Activated naive CD8-positive, alpha-beta T cell treated with anti-CD3 and anti-CD28 coated beads, Interleukin-2, amount 50 U/mL, for 16 hours (primary cell): ENCODE data around the gene NQO1.
"Not testable (repeated sequence)": the region's sequence is repeated elsewhere in the genome, so short reads cannot be mapped to it uniquely, and the experiment has no call there.

ENCODE experiments used
- DNase-seq: peaks from one replicate; pipeline ENCODE4 v3.0.0-alpha.2; 2020; ENCODE audit warnings: low read depth, low spot score

The NQO1 gene

DNA sequence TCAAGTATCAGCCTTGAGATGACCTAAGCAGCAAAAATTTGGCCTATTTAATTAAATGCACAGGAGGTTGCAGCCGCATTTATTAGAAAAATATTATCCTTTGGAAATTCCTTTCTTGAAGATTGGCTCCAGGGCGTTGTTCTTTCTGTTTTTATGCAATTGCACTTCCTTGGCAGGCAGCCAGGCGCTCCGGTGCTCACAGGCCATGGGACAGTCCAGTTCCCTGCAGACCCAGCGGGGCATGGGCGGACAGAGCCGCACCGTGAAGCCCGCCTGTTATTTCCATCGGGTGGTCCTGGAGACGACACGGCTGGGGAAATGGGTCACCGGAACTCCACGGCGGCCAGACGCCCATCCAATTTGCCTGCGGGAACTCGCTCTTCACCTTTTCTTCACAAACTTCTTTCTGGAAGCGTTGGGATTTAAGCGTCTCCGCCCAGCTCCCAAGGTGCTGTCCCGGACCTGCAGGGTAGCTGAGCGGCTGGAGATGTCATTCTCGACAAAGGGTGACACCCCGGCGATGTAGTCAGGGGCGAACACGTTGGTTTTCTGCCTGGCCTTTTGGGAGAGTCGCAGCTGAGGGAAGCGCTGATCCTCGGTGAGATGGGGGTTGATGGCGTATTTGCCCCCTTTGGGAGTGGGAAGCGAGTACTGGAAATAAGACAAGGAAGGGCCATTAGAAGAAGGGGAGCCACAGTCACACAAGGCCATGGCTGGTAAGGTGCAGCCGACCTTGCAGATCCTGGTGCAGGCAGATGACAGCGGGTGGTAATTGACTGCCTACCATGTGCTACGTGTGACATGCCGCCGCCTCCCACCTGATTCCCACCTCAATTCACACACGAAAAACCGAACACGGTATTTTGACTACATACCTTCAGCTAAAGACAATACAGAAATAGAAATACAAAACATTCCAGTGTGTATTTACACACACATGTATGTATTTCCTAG is 15.9 kb upstream of the NQO1 start:
- no peak for DNase-seq

DNA sequence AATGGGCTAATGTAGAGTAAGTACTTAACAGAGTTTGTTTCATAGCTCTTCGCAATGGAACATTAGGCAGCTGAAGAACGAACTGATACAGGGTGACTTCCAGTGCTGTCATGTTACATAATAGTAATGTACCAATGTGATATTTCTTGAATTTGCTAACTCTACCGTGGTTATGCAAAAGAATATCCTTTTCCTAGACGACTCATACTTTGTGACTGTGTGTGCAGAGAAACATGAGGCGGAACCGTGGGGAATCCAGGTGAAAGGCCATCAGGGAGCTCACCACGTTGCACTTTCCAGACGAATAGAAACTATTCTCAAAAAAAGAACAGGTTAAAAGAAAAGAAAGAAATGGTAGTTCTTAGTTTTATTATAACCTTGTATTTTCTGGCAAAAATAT is 15.2 kb upstream of the NQO1 start:
- no peak for DNase-seq

DNA sequence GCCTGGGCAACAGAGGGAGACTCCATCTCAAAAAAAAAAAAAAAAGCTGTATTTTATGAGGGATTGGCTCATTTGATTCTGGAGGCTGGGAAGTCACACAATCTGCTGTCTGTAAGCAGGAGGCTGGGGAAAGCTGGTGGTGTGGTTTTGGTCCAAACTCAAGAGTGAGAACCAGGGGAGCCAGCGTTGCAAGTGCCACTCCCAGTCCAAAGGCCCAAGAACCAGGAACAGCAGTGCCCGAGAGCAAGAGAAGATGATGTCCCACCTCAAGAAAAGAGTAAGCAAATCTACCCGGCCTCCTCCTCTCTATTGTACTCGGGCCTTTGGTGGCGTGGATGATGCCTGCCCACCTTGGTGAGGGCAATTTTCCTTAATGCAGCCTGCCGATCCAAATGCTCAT is 5.7 kb upstream of the NQO1 start:
- DNase-seq: no peak

DNA sequence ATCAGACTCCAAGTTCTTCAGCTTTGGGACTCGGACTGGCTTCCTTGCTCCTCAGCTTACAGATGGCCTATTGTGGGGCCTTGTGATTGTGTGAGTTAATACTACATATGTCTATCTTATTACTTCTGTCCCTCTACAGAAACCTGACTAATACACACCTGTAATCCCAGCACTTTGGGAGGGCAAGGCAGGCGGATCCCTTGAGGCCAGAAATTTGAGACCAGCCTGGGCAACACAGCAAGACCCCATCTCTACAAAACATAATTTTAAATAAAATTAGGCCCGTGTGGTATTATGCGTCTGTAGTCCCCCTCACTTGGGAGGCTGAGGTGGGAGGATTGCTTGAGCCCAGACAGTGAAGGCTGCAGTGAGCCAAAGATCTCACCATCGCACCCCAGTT is 4.9 kb upstream of the NQO1 start:
- not testable (repeated sequence) for DNase-seq

DNA sequence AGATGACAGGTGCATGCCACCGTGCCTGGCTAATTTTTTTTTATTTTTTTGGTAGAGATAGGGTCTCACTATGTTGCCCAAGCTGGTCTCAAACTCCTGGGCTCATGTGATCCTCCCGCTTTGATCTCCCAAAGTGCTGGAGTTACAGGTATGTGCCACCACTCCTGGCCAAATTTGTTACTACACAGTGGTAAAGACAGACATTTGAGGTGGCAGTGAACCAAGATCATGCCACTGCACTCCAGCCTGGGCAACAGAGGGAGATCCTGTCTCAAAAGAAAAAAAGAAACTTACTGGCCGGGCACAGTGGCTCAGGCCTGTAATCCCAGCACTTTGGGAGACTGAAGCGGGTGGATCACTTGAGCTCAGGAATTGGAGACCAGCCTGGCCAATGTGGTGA is 2.7 kb upstream of the NQO1 start:
- DNase-seq: not testable (repeated sequence)

DNA sequence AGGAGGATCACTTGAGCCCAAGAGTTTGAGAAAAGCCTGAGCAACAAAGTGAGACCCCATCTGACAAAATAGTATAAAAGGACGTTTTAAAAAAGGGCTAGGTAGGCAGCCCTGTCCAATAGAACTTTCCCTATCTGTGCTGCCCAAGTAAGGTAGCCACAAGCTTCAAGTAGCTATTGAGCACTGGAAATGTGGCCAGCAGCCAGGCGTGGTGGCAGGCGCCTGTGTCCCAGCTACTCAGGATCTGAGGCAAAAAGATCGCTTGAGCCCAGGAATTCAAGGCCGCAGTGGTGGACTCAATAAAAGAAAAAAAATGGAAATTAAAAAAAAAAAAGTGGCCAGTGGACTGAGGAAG is 1.5 kb upstream of the NQO1 start:
- DNase-seq: no peak

DNA sequence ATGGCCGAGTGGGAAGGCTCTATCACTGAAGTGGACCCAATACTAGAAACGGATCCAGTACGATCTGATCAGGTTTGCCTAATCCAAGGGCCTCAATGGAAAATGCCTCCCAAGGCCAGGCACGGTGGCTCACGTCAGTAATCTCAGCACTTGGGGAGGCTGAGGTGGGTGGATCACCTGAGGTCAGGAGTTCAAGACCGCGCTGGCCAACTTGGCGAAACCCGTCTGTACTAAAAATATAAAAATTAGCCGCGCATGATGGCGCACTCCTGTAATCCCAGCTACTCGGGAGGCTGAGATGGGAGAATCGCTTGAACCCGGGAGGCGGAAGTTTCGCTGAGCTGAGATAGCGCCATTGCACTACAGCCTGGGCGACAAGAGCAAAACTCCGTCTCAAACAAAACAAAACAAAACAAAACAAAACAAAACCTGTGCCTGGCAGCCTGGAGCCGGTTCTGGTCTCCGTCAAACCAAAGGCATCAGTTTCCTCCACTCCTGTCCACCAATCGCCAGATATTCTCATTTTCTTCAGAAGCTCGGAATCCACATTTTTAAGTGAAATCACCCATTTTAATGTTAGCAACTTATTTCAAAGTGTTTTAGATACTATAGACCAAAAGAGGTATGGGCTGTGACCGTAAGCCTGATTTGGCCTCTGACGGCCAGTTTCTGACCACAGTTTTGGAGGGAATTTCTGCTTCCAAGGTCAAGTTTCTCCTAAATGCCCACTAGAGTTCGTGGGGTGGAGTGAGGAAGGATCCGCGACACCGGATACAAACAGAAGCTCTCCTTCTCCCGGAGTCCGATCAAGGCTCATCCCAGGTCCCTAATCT is 664 bp downstream of the NQO1 start:
- no peak for DNase-seq

DNA sequence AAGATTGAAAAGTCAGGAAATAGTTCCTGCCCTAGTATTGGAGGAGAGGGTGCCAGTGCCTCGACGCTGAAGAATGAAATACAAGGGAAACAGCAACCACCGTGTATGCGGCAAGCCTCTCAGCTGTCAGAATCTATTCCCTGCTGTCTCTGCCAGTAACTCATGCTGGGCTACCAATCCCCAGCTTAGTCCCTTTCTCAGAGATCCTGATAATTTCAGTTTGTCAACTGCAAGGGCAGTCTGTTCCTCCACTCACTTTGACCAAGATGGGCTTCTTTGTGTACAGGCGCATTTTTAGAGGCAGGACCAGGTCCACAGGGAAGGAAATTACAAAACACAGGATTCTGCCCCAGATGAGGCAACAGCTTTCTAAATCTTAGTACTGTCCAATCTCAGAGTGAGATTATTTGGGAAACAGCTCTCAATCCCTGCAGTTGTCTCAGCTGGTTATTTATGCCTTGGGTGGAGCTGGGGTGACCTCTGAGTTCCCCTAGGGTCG is 1.3 kb downstream of the NQO1 start:
- no peak for DNase-seq

DNA sequence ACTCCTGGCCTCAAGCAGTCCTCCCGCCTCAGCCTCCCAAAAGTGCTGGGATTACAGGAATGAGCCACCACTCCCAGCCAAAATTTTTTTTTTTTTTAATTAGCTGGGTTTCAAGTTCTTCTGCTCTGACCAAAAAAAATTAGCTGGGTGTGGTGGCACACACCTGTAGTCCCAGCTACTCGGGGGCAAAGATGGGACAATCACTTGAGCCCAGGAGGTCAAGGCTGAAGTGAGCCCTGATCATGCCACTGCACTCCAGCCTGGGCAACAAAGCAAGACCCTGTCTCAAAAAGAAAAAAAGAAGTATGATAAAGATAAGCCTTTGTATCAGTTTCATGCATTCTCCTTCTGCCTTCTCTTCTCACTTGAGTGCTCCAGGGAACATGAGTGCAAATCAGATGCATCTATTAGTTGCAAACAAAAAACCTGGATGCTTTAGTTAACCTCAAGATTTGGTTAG is 1.9 kb downstream of the NQO1 start:
- DNase-seq: no peak

DNA sequence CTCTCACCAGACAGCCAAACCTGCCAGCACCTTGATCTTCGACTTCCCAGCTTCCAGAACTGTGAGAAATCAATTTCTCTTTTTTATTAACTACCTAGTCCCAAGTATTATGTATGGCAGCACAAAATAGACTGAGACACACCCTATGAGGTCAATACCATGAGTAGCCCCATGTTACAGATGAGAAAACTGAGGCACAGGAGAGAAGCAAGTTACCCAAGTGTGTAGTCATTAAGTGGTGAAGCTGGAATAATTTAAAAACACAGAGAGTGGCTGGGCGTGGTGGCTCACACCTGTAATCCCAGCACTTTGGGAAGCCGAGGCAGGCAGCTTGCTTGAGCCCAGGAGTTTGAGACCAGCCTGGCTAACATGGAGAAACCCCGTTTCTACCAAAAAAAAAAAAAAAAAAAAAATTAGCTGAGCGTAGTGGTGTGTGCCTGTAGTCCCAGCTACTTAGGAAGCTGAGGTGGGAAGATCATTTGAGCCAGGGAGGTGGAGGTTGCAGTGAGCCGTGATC is 4.9 kb downstream of the NQO1 start:
- DNase-seq: no peak

DNA sequence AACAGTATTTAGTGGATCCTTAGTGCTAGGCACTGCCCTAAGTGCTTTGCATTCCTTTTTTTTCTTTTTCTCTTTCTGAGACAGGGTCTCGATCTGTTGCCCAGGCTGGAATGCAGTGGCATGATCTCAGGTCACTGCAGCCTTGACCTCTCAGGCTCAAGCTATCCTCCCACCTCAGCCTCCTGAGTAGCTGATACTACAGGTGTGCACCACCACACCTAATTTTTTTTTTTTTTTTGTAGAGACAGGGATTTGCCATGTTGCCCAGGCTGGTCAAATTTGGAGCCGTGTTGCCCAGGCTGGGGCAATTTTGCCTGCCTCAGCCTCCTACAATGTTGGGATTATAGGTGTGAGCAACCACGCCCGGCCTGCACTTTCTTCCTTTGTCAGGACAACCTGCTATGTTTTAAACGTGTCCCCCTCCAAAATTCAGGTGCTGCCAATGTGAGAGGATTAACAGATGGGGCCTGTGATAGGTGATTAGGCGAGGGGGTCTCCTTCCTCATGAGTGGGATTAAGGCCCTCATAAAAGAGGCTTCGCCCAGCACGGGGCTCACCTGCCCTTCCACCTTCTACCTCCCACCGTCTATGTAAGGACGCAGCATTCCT is 5.4 kb downstream of the NQO1 start:
- no peak for DNase-seq

DNA sequence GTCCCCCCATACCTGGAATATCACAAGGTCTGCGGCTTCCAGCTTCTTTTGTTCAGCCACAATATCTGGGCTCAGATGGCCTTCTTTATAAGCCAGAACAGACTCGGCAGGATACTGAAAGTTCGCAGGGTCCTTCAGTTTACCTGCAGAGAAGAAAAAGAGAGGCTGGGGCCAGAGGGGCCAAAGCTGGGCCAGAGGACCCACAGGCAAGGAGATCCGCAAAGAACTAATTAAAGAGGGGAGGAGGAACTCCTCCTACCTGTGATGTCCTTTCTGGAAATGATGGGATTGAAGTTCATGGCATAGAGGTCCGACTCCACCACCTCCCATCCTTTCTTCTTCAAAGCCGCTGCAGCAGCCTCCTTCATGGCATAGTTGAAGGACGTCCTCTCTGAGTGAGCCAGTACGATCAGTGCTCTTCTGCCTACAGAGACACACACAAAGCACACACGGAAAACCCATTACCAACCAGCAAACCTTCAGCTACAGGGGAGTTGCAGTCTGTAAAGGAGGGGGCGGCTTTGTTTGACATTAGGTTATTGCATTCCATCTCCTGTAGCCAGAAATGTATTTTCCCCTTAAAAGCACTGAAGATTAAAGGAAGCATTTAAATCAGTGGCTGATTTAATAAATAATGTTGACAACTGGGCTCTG is 8.1 kb downstream of the NQO1 start:
- DNase-seq: no peak

DNA sequence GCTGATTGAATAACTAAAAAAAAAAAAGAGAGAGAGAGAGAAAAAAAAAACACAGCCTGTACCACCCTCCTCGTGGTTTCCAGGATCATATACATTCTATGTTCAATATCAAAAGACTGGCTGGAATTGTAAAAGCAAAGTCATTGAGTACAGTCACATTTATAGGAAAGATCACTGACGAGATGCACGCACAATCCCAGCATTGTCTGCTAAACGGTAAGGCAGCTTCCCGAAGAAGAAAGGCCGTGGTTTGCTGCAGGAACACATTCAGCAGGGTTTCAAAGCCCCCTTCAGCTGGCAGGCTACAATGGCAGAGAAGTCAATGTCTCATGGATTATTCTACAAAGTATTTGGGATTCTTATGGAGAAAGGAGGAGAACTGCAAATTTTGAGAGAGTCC is 9.3 kb downstream of the NQO1 start:
- DNase-seq: no peak

DNA sequence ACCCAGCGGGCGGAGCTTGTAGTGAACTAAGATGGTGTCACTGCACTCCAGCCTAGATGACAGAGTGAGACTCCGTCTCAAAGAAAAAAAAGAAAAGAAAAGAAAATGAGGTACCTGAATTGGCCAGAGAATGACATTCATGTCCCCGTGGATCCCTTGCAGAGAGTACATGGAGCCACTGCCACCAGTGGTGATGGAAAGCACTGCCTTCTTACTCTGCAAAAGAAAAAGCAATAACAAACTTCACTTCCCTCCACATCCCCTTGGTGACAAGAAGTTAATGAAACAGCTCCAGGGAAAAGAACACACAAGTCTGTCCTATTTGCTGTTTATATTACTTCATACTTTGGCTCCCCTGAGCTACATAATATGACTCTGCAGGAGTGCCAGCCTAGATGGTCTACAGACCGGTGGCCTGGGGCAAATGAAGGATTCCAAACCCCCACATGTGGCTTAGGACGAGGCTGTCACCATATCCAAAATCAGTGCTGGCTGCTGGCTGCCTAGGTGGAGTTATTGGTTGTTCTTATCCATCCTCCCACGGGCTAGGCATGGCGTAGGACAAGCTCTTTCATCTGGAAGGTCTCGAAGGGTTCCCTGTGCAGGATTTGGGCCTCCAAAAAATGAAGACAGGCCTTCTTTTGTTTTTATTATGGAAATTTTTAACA is 13.3 kb downstream of the NQO1 start:
- DNase-seq: no peak

DNA sequence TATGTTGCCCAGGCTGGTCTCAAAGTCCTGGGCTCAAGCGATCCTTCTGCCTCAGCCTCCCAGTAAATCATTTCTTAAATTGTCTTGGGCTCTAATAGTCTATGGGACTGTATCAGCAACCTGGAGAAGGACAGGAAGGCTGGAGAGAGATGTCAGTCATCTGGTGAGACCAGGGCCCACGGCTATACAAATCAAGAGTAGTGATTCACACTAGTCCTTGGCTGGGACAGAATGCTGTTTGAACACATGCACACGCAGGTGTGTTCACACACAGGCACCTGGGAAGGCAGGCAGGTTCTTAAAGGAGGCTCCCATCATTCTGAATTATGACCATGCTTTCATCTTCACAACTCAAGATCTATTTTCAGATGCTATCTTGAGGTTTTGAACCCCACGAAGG is 14.1 kb downstream of the NQO1 start:
- no peak for DNase-seq

DNA sequence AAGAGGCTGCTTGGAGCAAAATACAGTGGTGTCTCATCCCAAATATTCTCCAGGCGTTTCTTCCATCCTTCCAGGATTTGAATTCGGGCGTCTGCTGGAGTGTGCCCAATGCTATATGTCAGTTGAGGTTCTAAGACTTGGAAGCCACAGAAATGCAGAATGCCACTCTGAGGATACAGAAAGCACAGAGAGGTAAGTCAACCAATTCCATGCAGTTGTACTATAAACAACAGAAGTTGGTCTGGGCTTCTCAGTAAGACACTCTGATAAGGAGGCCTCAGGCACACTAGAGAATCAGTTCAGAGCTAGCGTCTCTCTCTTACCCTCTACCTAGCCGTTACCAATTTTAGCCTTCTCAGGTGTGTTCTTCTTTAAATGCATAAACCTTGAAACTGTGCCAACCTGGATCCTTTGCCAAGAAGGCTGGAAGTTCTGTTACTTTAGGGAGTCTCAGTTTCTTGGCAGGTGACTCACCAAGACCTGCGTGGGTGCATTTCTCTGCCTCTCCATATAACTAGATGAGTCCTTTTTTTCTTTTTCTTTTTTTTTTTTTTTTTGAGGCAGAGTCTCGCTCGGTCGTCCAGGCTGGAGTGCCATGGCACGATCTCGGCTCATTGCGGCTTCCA is 15.1 kb downstream of the NQO1 start:
- no peak for DNase-seq

DNA sequence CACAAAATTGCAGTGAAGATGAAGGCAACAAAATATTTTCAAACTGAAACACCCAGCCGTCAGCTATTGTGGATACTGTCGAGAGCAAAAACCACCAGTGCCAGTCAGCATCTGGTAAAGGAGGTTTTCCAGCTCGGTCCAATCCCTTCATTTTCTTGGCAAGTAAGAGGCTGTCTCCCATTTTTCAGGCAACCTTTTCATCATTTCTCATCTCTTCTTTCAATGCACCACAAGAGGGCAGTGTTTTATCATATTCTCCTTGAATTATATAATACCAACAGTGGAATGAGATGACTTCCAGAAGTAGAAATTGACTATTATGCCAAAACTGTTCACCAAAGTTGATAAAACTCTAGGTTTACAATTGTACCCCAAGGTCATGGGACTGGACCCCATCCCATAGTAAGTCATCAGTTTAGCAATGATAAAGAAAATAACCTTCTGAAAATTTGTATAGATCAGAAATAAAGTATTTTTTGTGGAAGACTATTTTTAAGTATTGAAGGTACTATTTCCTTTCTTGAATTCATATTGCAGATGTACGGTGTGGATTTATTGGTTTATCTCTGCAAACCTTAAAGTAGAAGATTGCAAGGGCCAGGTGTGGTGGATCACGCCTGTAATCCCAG is 16.8 kb downstream of the NQO1 start:
- DNase-seq: no peak

DNA sequence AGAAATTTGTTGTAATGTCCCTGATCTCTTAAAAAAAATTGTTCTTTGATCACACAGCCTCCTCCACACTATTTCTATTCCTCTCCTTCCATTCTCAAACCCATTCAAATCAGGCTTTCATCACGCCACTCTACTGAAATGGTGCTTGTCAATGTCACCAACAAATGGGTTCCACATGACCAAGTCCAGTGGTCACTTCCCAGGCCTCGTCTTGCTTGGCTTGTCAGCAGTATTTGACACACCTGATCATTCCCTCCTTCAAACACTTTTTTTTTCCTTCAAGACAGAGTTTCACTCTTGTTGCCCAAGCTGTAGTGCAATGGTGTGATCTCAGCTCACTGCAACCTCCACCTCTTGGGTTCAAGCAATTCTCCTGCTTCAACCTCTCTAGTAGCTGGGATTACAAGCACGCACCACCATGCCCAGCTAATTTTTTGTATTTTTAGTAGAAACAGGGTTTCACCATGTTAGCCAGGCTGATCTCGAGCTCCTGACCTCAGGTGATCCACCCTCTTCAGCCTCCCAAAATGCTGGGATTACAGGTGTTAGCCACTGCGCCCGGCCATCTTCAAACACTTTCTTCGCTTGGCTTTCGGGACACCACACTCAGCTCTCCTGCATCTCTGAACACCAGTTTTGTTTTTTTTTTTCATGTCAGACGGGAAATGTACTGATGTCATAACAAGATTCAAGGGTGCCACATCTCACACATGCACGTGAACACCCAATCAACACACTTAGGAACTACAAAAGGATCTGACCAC is 18.3 kb downstream of the NQO1 start:
- no peak for DNase-seq

DNA sequence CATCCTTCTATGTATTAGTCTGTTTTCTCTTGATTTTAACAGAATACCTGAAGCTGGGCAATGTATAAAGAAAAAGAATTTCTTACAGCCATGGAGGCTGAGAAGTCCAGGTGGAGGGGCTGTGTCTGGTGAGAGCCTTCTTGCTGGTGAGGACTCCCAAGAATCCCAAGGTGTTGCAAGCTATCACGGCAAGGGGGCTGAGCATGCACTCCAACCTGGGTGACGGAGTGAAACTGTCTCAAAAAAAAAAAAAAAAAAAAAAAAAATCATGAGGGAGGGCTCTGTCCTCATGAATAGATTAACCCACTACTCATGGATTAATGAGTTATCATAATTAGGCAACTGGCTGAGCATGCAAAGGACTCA is 19.4 kb downstream of the NQO1 start:
- no peak for DNase-seq
